ENCODE data around the gene OLA1.

- TF ChIP-seq POLR2AphosphoS5 (IDR thresholded peaks at IDR 0.05; ENCODE audit: borderline replicate concordance, low read depth, low read length) (no peak), EZH2 (IDR thresholded peaks at IDR 0.05) (no peak), FOXP2 (optimal IDR thresholded peaks at IDR 0.05; ENCODE audit: control extremely low read depth, extremely low read length, insufficient read depth) (no peak)
Measured at GRCh38 chr2:174153757-174154680, 94.3 kb downstream of the OLA1 start.

All from SK-N-MC (cell line).